SK-N-SH treated with all-trans-retinoic acid at 6 μM for 48 hours (cell line): Measurements from ENCODE around the gene HLCS.

Experiments
- ATAC-seq: fragments of 200-7000 bp; cut with Tn5 transposase; 3 replicates; pipeline ENCODE4 v1.9.1; 2020; ENCODE audit warnings: mild to moderate bottlenecking, moderate library complexity
- ARNTL ChIP-seq: fragments of 450-650 bp; formaldehyde crosslinking; IDR thresholded peaks from 2 replicates; pipeline ENCODE4 v1.5.0; 2020; ENCODE audit warnings: low read depth, mild to moderate bottlenecking, moderate library complexity, borderline replicate concordance
- BACH2 ChIP-seq: fragments of 250-450 bp; sonication (Bioruptor Pico); IDR thresholded peaks from 2 replicates; pipeline ENCODE4 v1.9.0; 2021; ENCODE audit warnings: mild to moderate bottlenecking, borderline replicate concordance
- CSDC2 ChIP-seq: fragments of 250-450 bp; sonication (Bioruptor Pico); IDR thresholded peaks from 2 replicates; pipeline ENCODE4 v1.5.0; 2020; ENCODE audit warnings: mild to moderate bottlenecking, moderate library complexity
- OSR1 ChIP-seq: fragments of 250-450 bp; sonication (Bioruptor Pico); IDR thresholded peaks from 2 replicates; pipeline ENCODE4 v1.8.0; 2022; ENCODE audit warnings: moderate library complexity, mild to moderate bottlenecking, inconsistent platforms
- PPARA ChIP-seq: fragments of 250-450 bp; sonication (Bioruptor Pico); IDR thresholded peaks from 2 replicates; pipeline ENCODE4 v1.5.0; 2020; ENCODE audit warnings: mild to moderate bottlenecking, borderline replicate concordance
- RARB ChIP-seq: fragments of 250-450 bp; sonication (Bioruptor Pico); IDR thresholded peaks from 2 replicates; pipeline ENCODE4 v1.8.0; 2021; ENCODE audit warnings: mild to moderate bottlenecking, moderate library complexity
- SNAI2 ChIP-seq: fragments of 250-450 bp; sonication (Bioruptor Pico); IDR thresholded peaks from 2 replicates; pipeline ENCODE4 v1.5.0; 2020; ENCODE audit warnings: mild to moderate bottlenecking, moderate library complexity
- TCF4 ChIP-seq: fragments of 250-450 bp; sonication (Bioruptor Pico); IDR thresholded peaks from 2 replicates; pipeline ENCODE4 v1.8.0; 2021; ENCODE audit warnings: mild to moderate bottlenecking, moderate library complexity, borderline replicate concordance
- TOX ChIP-seq: fragments of 250-450 bp; sonication (Bioruptor Pico); IDR thresholded peaks from 2 replicates; pipeline ENCODE4 v1.8.0; 2021; ENCODE audit warnings: mild to moderate bottlenecking, moderate library complexity, borderline replicate concordance
- ZC3H10 ChIP-seq: fragments of 250-450 bp; sonication (Bioruptor Pico); IDR thresholded peaks from 2 replicates; pipeline ENCODE4 v1.5.1; 2021; ENCODE audit warnings: mild to moderate bottlenecking, moderate library complexity
- ZFP30 ChIP-seq: fragments of 450-650 bp; formaldehyde crosslinking; IDR thresholded peaks from 2 replicates; pipeline ENCODE4 v1.5.0; 2022; ENCODE audit warnings: mild to moderate bottlenecking, moderate library complexity
- ZNF565 ChIP-seq: fragments of 450-650 bp; formaldehyde crosslinking; conservative IDR thresholded peaks from 2 replicates; pipeline ENCODE4 v1.5.0; 2020; ENCODE audit warnings: low read depth, mild to moderate bottlenecking, moderate library complexity
- ZNF70 ChIP-seq: fragments of 450-650 bp; formaldehyde crosslinking; IDR thresholded peaks from 2 replicates; pipeline ENCODE4 v1.5.0; 2020; ENCODE audit warnings: mild to moderate bottlenecking, moderate library complexity
- ZNF8 ChIP-seq: fragments of 450-650 bp; formaldehyde crosslinking; IDR thresholded peaks from 2 replicates; pipeline ENCODE4 v1.5.0; 2020; ENCODE audit warnings: mild to moderate bottlenecking, moderate library complexity
- TF ChIP-seq, protein P1 (sequence below): fragments of 250-450 bp; sonication (Bioruptor Pico); IDR thresholded peaks from 2 replicates; pipeline ENCODE4 v1.8.0; 2021; ENCODE audit warnings: low read depth, mild to moderate bottlenecking, moderate library complexity, borderline replicate concordance
- TF ChIP-seq, protein P2 (sequence below): fragments of 250-450 bp; sonication (Bioruptor Pico); IDR thresholded peaks from 2 replicates; pipeline ENCODE4 v1.8.0; 2020; ENCODE audit warnings: mild to moderate bottlenecking, moderate library complexity, borderline replicate concordance
- TF ChIP-seq, protein P3 (sequence below): fragments of 250-450 bp; sonication (Bioruptor Pico); IDR thresholded peaks from 2 replicates; pipeline ENCODE4 v1.5.1; 2021; ENCODE audit warnings: mild to moderate bottlenecking, moderate library complexity
- TF ChIP-seq, protein P4 (sequence below): fragments of 250-450 bp; sonication (Bioruptor Pico); IDR thresholded peaks from 2 replicates; pipeline ENCODE4 v1.5.0; 2020; ENCODE audit warnings: mild to moderate bottlenecking, moderate library complexity

The HLCS gene

DNA sequence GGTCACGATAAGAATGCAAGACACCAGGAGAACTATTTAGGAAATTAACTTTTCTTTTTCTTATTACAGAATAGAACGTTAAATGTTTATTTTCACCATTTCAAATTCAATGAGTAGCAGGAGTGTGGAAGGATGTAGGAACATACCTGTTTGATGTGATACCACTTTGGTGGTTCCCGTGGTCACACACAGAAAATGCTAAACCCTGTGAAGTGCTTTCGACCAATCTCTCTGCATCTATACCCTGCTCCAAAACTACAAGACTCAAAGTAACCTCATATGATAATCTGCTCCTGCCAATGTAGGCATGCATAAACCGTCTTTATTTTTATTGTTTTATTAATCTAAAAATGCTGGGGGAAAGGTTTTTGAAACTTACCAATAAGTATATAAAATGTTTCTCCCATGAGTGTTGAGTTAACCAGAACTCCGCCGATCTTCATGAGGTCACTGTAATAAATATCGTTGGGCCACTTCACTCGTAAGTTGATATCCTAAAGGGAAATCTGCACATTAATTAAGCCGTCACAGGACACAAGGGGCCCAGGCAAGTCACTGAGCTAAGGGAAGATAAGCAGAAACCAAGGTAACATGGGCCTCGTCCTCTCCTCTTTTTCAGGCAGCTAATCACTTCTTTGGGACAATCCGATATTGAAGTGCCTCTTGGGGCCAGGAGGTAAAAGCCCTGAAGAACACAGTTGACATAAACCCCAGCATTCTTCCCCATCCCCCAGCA is 207.0 kb downstream of the HLCS start:
- TF ChIP-seq ZFP30 (CRISPR knock-in tag) (no peak), SNAI2 (CRISPR knock-in tag) (no peak), RARB (CRISPR knock-in tag) (no peak), ZNF70 (CRISPR knock-in tag) (no peak), OSR1 (CRISPR knock-in tag) (no peak), ZC3H10 (CRISPR knock-in tag) (no peak), PPARA (CRISPR knock-in tag) (no peak), CSDC2 (no peak), ARNTL (CRISPR knock-in tag) (no peak)
- TF ChIP-seq, protein P1, sequence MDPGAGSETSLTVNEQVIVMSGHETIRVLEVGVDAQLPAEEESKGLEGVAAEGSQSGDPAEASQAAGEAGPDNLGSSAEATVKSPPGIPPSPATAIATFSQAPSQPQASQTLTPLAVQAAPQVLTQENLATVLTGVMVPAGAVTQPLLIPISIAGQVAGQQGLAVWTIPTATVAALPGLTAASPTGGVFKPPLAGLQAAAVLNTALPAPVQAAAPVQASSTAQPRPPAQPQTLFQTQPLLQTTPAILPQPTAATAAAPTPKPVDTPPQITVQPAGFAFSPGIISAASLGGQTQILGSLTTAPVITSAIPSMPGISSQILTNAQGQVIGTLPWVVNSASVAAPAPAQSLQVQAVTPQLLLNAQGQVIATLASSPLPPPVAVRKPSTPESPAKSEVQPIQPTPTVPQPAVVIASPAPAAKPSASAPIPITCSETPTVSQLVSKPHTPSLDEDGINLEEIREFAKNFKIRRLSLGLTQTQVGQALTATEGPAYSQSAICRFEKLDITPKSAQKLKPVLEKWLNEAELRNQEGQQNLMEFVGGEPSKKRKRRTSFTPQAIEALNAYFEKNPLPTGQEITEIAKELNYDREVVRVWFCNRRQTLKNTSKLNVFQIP (CRISPR knock-in tag) = no peak
- TF ChIP-seq, protein P2, sequence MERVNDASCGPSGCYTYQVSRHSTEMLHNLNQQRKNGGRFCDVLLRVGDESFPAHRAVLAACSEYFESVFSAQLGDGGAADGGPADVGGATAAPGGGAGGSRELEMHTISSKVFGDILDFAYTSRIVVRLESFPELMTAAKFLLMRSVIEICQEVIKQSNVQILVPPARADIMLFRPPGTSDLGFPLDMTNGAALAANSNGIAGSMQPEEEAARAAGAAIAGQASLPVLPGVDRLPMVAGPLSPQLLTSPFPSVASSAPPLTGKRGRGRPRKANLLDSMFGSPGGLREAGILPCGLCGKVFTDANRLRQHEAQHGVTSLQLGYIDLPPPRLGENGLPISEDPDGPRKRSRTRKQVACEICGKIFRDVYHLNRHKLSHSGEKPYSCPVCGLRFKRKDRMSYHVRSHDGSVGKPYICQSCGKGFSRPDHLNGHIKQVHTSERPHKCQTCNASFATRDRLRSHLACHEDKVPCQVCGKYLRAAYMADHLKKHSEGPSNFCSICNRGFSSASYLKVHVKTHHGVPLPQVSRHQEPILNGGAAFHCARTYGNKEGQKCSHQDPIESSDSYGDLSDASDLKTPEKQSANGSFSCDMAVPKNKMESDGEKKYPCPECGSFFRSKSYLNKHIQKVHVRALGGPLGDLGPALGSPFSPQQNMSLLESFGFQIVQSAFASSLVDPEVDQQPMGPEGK = no peak
- no peak for ATAC-seq

DNA sequence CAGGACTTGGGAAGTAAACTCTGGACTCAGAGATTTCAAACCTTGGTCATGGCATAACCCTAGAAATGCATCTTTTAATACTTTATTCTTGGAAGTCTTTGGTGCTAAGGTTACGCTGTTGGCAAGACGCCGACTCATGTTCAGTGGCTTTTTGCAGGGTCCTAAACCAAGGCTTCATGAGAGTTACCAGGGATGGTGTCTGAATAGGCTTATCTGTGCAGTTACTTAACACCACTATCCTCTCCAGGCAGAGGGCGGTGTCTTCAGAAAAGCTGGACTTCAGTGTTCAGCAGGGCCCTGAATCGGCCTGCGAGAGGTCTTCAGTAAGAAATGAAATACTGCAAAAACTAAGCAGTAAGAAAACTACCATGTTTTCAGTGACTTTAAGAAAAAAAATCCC is 209.3 kb downstream of the HLCS start:
- no peak for ATAC-seq
- TF ChIP-seq, protein P2 = no peak
- no peak for TF ChIP-seq SNAI2 (CRISPR knock-in tag)
- TF ChIP-seq OSR1 (CRISPR knock-in tag) = no peak
- no peak for TF ChIP-seq TOX (CRISPR knock-in tag)
- no peak for TF ChIP-seq RARB (CRISPR knock-in tag)
- no peak for TF ChIP-seq PPARA (CRISPR knock-in tag)
- TF ChIP-seq ARNTL (CRISPR knock-in tag) = no peak
- TF ChIP-seq BACH2 (CRISPR knock-in tag) = no peak
- TF ChIP-seq ZNF70 (CRISPR knock-in tag) = no peak
- TF ChIP-seq ZNF8 = no peak
- TF ChIP-seq, protein P3, sequence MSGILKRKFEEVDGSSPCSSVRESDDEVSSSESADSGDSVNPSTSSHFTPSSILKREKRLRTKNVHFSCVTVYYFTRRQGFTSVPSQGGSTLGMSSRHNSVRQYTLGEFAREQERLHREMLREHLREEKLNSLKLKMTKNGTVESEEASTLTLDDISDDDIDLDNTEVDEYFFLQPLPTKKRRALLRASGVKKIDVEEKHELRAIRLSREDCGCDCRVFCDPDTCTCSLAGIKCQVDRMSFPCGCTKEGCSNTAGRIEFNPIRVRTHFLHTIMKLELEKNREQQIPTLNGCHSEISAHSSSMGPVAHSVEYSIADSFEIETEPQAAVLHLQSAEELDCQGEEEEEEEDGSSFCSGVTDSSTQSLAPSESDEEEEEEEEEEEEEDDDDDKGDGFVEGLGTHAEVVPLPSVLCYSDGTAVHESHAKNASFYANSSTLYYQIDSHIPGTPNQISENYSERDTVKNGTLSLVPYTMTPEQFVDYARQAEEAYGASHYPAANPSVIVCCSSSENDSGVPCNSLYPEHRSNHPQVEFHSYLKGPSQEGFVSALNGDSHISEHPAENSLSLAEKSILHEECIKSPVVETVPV (CRISPR knock-in tag) = no peak
- TF ChIP-seq TCF4 = no peak
- TF ChIP-seq, protein P4, sequence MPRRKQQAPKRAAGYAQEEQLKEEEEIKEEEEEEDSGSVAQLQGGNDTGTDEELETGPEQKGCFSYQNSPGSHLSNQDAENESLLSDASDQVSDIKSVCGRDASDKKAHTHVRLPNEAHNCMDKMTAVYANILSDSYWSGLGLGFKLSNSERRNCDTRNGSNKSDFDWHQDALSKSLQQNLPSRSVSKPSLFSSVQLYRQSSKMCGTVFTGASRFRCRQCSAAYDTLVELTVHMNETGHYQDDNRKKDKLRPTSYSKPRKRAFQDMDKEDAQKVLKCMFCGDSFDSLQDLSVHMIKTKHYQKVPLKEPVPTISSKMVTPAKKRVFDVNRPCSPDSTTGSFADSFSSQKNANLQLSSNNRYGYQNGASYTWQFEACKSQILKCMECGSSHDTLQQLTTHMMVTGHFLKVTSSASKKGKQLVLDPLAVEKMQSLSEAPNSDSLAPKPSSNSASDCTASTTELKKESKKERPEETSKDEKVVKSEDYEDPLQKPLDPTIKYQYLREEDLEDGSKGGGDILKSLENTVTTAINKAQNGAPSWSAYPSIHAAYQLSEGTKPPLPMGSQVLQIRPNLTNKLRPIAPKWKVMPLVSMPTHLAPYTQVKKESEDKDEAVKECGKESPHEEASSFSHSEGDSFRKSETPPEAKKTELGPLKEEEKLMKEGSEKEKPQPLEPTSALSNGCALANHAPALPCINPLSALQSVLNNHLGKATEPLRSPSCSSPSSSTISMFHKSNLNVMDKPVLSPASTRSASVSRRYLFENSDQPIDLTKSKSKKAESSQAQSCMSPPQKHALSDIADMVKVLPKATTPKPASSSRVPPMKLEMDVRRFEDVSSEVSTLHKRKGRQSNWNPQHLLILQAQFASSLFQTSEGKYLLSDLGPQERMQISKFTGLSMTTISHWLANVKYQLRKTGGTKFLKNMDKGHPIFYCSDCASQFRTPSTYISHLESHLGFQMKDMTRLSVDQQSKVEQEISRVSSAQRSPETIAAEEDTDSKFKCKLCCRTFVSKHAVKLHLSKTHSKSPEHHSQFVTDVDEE (CRISPR knock-in tag) = no peak
- TF ChIP-seq, protein P1 (CRISPR knock-in tag) = no peak
- TF ChIP-seq ZNF565 = no peak
- TF ChIP-seq, all 23 proteins: peak for 0
